Muscle of leg (tissue), 16 donors: ENCODE results near the gene ZNF641. TPM values are rescaled to one million over a fixed set of nuclear protein-coding genes. Genes with fewer than 3 reads are reported as not detected.

Experiments used
- DNase-seq: peaks from one replicate; pipeline ENCODE4 v3.0.0; 2013
- H3K27ac ChIP-seq: one replicate; pipeline ENCODE4 v1.5.1; 2013; ENCODE audit warnings: mild to moderate bottlenecking, low read length, control low read depth
- H3K27me3 ChIP-seq: one replicate; pipeline ENCODE4 v1.6.1; 2013; ENCODE audit warnings: low read length; ENCODE audit not compliant: control insufficient read depth, insufficient read depth
- H3K36me3 ChIP-seq: one replicate; pipeline ENCODE4 v1.6.1; 2013; ENCODE audit warnings: low read length; ENCODE audit not compliant: control insufficient read depth, insufficient read depth
- H3K4me1 ChIP-seq: one replicate; pipeline ENCODE4 v1.6.1; 2013; ENCODE audit warnings: low read length; ENCODE audit not compliant: control insufficient read depth, insufficient read depth
- H3K4me3 ChIP-seq: one replicate; pipeline ENCODE4 v1.5.1; 2013; ENCODE audit warnings: low read length, control low read depth
- H3K9me3 ChIP-seq: replicated peaks from 2 replicates; pipeline ENCODE4 v1.6.1; 2013; ENCODE audit warnings: low read depth, low read length; ENCODE audit not compliant: control insufficient read depth
- WGBS: methylation state at CpG from one replicate; pipeline ENCODE4 v1.1.5; 2013; ENCODE audit warnings: missing lambda C conversion rate; ENCODE audit not compliant: insufficient coverage; 5-methylcytosine and 5-hydroxymethylcytosine counted together
- long read RNA-seq, 11 donors: transcript quantifications; one replicate each; lab custom pipeline, GENCODE V29; 2026
- polyA plus RNA-seq, 8 donors: library from polyadenylated mRNA; unstranded; fragments of 120-200 nt; gene quantifications; one replicate each; pipeline versions ENCODE4 v1.2.1 to v1.2.3, GENCODE V29; 2013; ENCODE audit warnings: inconsistent platforms in 1 of 8, low replicate concordance in 1 of 8; ENCODE audit not compliant: insufficient read length in 8 of 8, insufficient read depth in 1 of 8
- total RNA-seq: library from RNA; stranded (reverse); fragments of 120-200 nt; gene quantifications from one replicate; pipeline ENCODE4 v1.2.4, GENCODE V29; 2013

Gene ZNF641
- 17.8 TPM for total RNA-seq
- 10 to 100 TPM; 10.5 to 16.4 (median 14.5) TPM for polyA plus RNA-seq
- long read RNA-seq, donor 1, partial matches to known transcripts: 0 of 2 reads
- long read RNA-seq, donor 1, other reads (novel, unspliced or antisense): 0 of 2 reads
- long read RNA-seq, donor 2, partial matches to known transcripts: 0 of 1 reads
- long read RNA-seq, donor 2, other reads (novel, unspliced or antisense): 0 of 1 reads
- long read RNA-seq, donor 3, partial matches to known transcripts: 0 of 3 reads
- long read RNA-seq, donor 3, other reads (novel, unspliced or antisense): 0 of 3 reads
- long read RNA-seq, donor 4: 0 reads
- long read RNA-seq, donor 5, full-length matches to known transcripts: 3 of 3 reads
- long read RNA-seq, donor 5, partial matches to known transcripts: 0 of 3 reads
- long read RNA-seq, donor 5, other reads (novel, unspliced or antisense): 0 of 3 reads
- long read RNA-seq, donor 6, partial matches to known transcripts: 0 of 2 reads
- long read RNA-seq, donor 6, other reads (novel, unspliced or antisense): 0 of 2 reads
- long read RNA-seq, donor 7, transcript ZNF641-205 (6 exons, 1,823 nt): major isoform, 5 of 5 reads
- long read RNA-seq, donor 7, partial matches to known transcripts: 0 of 5 reads
- long read RNA-seq, donor 7, other reads (novel, unspliced or antisense): 0 of 5 reads
- long read RNA-seq, donor 8, partial matches to known transcripts: 0 of 1 reads
- long read RNA-seq, donor 8, other reads (novel, unspliced or antisense): 0 of 1 reads
- long read RNA-seq, donor 9, transcript ZNF641-205 (6 exons, 1,823 nt): major isoform, 5 of 6 reads
- long read RNA-seq, donor 9, partial matches to known transcripts: 0 of 6 reads
- long read RNA-seq, donor 9, other reads (novel, unspliced or antisense): 0 of 6 reads
- long read RNA-seq, donor 10, partial matches to known transcripts: 0 of 1 reads
- long read RNA-seq, donor 10, other reads (novel, unspliced or antisense): 0 of 1 reads
- long read RNA-seq, donor 11: 0 reads

DNA sequence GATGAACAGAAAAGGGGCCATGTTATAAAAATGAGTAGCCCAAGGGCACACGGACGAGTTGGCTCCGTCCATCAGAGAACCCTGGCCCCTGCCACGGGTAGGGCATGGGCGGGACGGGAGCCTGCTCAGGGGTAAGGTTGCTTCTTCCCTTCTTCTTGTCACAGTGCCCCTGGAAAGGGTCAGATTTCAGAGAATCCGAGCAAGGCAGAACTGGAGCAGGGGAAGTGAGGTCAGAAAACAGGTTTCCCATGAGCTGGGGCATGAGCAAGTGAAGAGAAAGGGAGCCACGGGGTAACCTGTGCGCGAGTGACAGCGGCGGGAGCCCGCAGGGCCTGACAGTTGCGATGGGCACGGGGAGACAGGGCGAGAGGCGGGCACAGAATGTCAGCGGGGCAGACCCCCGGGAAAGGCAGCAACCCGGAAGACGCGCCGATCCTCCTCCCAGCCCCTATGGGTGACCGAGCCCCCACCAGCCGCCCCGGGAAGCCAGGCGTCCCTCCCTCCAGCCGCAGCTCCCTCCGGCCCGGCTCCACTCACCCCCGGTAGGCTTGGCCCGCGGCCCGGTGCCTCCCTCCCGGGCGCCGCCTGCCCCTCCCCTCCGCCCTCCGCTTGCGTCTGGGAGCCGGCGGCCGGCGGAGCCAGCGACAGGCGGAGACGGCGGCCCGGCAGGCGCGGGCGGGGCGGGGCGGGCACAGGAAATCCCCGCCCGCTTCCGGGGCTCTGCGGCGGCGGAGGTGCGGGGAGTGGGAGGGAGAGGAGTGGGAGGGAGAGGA lies at the start of gene ZNF641:
Gene ZNF641 (minus strand): TSS at position 671 of the 773 bp plus-strand sequence. CDS start 2,829 bp downstream, outside the sequence.
- peak within 1 kb of the TSS; percentile 96 for H3K27ac ChIP-seq
- peaks cover 23% of the 10 kb centered on the region for H3K36me3 ChIP-seq
- H3K4me1 ChIP-seq: peaks cover 12% of the 10 kb centered on the region
- no peaks in the 10 kb centered on the region for H3K27me3 ChIP-seq
- H3K9me3 ChIP-seq: no peaks in the 10 kb centered on the region
- H3K4me3 ChIP-seq: peak within 1 kb of the TSS; percentile 83
- DNase-seq: peak; percentile 92
- under 1% methylated on average over 51 of the region's 61 CpGs for WGBS

DNA sequence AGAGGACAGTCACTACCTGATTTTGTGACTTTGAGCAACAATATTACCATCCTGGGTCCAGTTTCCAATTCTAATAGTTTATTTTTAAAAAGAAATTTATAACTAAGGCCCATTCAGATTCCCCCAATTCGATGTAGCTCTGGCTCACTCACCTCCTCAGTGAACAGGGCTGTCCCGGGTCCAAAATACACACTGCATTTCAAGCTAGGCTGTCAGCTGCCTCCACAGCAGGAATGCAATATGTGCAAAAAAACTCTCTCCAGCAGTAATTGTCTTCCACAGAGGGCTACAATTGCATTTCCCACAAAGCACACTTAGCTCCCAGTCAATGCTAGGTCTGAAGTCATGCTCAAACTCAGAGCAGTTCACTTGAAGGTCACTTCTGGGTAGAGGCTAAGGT lies 39.3 kb upstream of the ZNF641 start:
- Histone ChIP-seq H3K27ac (no peak overlapping the region), H3K27me3 (no peaks in the 10 kb centered on the region), H3K9me3 (no peaks in the 10 kb centered on the region), H3K4me1 (no peaks in the 10 kb centered on the region), H3K4me3 (no peak overlapping the region), H3K36me3 (no peaks in the 10 kb centered on the region)
- DNase-seq: peak; percentile 16
- WGBS: no CpG with 5 or more reads among the region's 2 CpGs

DNA sequence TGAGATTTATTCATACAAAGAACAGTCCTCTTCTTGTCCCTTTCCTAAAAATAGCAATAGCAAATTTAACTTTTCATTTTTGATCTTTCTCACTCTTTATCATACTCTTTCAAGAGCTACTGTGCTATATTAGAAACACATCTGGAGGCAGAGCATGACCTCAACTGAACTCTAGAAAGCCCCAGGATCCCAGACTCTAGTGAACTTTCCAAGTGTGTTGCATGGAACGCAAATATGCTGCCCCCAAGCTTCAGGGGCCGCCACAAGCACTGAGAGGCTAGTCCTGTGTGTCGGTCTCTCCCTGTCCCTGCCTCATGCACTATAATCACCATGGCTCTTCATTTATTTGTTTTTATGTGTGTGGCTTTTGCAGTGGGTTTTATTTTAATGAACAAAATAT lies 38.7 kb upstream of the ZNF641 start:
- 60% methylated on average over 1 of the region's 3 CpGs for WGBS
- DNase-seq: peak; percentile 18
- no peak overlapping the region for H3K4me3 ChIP-seq
- no peaks in the 10 kb centered on the region for H3K4me1 ChIP-seq
- no peaks in the 10 kb centered on the region for H3K36me3 ChIP-seq
- H3K27me3 ChIP-seq: no peaks in the 10 kb centered on the region
- H3K27ac ChIP-seq: no peak overlapping the region
- no peaks in the 10 kb centered on the region for H3K9me3 ChIP-seq

DNA sequence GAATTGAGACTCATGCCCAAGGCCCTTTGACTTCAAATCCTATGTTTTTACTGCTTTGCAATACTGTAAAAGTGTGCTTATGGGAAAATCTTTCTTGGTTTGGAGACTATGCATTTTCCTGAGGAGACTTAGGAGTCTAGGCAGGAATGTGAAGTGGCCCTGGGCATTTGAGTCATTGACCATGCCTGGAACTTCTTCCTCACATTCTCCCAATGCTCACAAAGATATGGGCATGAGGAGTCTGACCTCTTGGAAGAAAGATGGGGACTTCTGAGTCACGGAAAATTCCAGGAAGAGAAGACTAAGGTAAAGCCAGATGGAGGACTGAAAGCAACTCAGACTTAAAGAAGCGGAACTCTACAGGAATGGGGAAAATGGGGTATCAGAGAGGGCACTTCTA lies 38.2 kb upstream of the ZNF641 start:
- no peaks in the 10 kb centered on the region for H3K9me3 ChIP-seq
- no peak overlapping the region for H3K4me3 ChIP-seq
- WGBS: 100% methylated on average over 1 of the region's 2 CpGs
- H3K27ac ChIP-seq: no peak overlapping the region
- H3K4me1 ChIP-seq: no peaks in the 10 kb centered on the region
- H3K36me3 ChIP-seq: no peaks in the 10 kb centered on the region
- H3K27me3 ChIP-seq: no peaks in the 10 kb centered on the region
- peak; percentile 36 for DNase-seq

DNA sequence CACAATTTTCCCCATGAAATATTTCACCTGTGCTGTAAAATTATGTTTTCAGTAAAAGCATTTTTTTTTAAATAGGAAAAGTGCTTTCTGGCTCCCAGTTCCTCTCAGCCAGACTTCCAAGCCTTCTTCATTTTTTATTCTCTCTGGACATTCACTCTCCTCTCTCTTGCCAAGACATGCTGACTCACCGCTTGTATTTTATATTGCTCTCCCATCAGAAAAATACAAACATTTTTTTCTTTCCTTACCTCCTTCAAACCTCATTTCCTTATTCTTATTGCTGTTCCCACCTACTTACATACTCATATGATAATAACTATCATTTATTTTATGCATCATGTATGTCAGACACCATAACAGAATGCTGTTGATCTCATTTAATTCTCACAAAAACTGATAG lies 37.7 kb upstream of the ZNF641 start:
- Histone ChIP-seq H3K9me3 (no peaks in the 10 kb centered on the region), H3K4me1 (no peaks in the 10 kb centered on the region), H3K27ac (no peak overlapping the region), H3K27me3 (no peaks in the 10 kb centered on the region), H3K4me3 (no peak overlapping the region), H3K36me3 (no peaks in the 10 kb centered on the region)
- 29% methylated on average over 1 of the region's 1 CpG for whole genome bisulfite sequencing
- peak; percentile 79 for DNase-seq

DNA sequence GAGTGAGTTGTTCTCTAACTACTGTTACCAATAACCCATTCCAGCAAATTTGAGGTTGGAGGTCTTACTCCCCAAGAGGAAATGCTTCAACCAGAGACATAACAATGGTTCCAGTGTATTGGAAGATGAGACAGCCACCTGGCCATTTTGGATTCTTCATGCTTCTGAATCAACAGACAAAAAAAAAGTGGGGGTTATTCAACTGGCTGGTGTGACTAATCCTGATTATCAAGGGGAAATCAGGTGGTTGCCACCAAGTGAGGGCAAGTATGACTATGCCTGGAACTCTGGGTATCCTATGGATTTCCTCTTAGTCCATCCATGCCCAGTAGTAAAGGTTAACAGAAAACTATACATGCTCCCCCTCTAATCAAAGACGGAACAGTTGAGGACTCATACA lies 29.9 kb upstream of the ZNF641 start:
- Histone ChIP-seq H3K9me3 (no peaks in the 10 kb centered on the region), H3K27ac (no peak overlapping the region), H3K27me3 (no peaks in the 10 kb centered on the region), H3K36me3 (no peaks in the 10 kb centered on the region), H3K4me1 (no peaks in the 10 kb centered on the region), H3K4me3 (no peak overlapping the region)
- WGBS: no CpG with 5 or more reads among the region's 1 CpG
- no peak for DNase-seq

DNA sequence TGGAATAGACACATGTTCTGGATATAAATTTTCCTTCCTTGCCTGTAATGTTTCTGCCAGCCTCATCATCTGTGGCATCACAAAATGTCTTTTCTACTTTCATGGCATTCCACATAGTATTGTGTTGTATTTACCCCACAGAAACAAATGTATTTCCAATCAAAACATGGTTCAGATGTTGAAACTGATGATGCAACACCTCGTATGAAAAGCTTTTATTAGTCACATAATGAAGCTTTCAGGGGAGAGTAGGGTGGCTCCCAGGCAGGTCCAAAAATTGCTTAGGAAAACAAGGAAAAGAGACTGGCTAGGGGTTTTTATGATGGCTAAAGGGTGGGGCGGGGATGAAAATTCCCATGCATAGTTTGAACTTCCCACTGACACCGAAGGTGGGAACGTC lies 29.1 kb upstream of the ZNF641 start:
- H3K36me3 ChIP-seq: no peaks in the 10 kb centered on the region
- H3K27ac ChIP-seq: no peak overlapping the region
- no peak for DNase-seq
- whole genome bisulfite sequencing: 83% methylated on average over 1 of the region's 4 CpGs
- no peaks in the 10 kb centered on the region for H3K9me3 ChIP-seq
- H3K4me1 ChIP-seq: no peaks in the 10 kb centered on the region
- no peak overlapping the region for H3K4me3 ChIP-seq
- H3K27me3 ChIP-seq: no peaks in the 10 kb centered on the region

DNA sequence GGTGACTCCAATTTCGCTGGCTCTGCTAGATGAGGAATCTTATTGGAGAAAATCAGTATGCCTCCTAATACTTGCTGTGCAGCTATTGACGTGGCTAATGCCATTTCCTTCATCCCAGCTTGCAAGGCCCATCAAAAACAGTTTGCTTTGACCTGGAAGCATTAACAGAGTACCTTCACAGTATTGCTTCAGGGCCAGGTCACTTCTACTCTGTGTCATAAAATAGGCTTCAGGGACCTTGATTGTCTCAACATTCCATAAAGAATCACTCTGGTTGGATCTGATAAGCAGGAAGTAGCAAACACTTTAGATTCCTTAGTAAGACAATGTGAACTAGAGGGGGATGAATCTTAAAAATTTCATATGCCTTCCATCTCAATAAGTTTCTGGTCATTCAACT lies 26.9 kb upstream of the ZNF641 start:
- Histone ChIP-seq H3K36me3 (no peaks in the 10 kb centered on the region), H3K9me3 (no peaks in the 10 kb centered on the region), H3K4me3 (no peak overlapping the region), H3K27ac (no peak overlapping the region), H3K4me1 (no peaks in the 10 kb centered on the region), H3K27me3 (no peaks in the 10 kb centered on the region)
- DNase-seq: no peak
- 65% methylated on average over 2 of the region's 2 CpGs for WGBS

DNA sequence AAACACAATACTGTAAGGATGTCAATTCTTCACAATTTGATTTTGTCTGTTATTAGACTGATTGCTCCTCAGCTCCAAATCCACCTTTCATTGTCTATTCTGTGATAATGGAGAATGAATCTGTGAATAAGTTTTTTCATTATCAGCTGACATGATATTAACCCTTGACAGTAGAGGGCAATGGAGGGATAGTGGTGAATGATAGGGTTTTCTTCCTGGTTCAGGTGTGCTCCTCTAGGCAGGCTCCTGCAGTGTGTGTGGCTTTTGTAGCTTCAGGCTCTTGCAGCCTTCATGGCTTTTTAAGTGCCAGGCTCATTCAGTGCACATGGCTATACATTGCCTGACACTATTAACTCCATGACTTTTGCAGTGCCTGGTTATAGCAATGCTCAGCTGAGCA lies 23.4 kb upstream of the ZNF641 start:
- no peak overlapping the region for H3K4me3 ChIP-seq
- DNase-seq: no peak
- no peaks in the 10 kb centered on the region for H3K36me3 ChIP-seq
- H3K4me1 ChIP-seq: no peaks in the 10 kb centered on the region
- no peaks in the 10 kb centered on the region for H3K9me3 ChIP-seq
- no peaks in the 10 kb centered on the region for H3K27me3 ChIP-seq
- no peak overlapping the region for H3K27ac ChIP-seq
